HUDEP-2 (cell line): Measurements from ENCODE around the gene WNT7A.
A peak's percentile ranks its signal among the peaks of the same experiment; 100 is the strongest.
"Not testable (repeated sequence)": the region's sequence is repeated elsewhere in the genome, so short reads cannot be mapped to it uniquely, and the experiment has no call there.

Experiments used
- DNase-seq, 76 experiments: peaks; one replicate each; lab custom pipeline; 2025; ENCODE audit not compliant: unreplicated experiment in 76 of 76; lab: John Stamatoyannopoulos, UW

WNT7A gene

DNA sequence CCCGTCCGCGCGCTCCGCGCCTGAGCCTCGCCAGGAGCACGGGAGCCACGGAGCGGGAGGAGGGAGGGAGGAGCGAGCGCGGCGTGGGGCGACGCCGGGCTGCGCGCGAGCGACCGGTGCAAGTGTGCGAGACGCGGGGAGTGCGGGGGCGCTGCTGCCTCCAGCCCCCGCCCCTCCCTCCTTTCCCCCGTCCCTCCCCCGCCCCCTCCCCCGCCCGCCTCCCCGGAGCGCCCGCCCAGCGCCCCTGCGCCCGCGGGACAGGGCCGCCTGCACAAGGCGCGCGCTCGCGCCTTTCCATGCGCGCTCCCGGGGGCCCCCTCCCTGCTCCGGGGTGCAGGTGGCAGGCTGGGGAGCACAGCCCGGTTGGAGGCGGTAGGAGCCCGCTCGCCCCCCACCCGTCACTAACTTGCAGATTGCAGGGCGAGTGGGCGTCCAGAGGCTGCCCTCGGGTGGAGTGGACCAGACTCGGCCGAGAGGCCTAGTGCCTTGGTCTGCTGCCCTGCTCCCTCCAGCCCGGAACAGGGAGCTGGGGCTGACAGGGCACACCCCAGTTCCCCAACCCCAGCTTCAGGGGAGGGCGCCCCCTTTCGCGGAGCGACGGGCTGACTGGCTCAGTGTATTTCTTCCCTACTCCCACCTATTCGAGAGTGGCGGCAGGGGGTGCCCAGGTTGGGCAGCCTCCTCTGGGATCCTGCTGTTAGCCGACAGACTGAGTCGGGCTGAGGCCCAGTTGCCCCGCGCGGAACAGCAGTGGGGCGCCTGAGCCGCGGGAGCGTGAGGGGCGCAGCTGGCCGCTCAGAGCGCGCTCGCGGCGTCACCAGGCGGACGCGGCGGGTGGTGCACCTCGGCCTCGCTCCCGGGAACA is at the start of gene WNT7A:
Gene WNT7A, minus strand, starts transcription at position 126 of the 865 bp plus-strand sequence. CDS start 255 bp downstream, outside the sequence.
- DNase-seq: peak in 2 of 76 experiments; percentile 1 to 7

DNA sequence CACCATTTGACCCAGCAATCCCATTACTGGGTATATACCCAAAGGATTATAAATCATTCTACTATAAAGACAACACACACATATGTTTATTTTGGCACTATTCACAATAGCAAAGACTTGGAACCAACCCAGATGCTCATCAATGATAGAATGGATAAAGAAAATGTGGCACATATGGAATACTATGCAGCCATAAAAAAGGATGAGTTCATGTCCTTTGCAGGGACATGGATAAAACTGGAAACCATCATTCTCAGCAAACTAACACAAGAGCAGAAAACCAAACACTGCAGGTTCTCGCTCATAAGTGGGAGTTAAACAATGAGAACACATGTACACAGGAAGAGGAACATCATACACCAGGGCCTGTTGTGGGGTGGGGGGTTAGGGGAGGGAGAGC is 48.9 kb upstream of the WNT7A start:
- not testable (repeated sequence) for DNase-seq

DNA sequence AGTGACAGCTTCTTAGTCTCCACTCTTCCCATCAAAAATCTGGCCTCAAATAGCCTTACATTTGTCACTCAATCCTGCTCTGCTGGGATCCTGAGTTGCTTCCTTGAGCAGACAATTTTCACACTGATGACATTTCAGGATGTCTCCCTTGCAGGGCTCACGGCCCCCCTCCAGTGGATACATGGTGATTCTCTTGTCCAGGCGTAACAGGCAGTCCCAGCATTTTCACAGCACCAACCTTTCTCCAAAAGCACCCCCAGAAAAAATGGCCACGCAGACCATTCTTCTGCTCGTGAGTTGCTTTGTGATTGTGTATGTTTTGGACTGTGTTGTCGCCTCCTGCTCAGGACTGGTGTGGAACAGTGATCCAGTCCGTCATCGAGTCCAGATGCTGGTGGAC is 47.4 kb upstream of the WNT7A start:
- peak in 2 of 76 experiments; percentile 1 to 8 for DNase-seq

DNA sequence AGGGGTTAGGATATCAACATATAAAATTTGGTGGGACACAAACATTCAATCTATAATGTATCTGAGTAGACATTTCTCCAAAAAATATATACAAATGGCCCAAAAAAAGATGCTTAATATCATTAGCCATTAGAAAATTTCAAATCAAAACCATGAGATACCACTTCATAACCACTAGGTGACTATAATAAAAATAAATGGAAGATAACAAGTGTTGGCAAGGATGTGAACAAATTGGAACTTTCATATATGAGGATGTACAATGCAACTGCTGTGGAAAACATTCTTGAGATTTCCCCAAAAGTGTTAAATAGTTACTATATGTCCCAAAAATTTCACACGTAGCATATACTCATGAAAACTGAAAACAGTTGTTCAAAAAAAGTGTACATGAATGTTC is 36.5 kb upstream of the WNT7A start:
- DNase-seq: no peak

DNA sequence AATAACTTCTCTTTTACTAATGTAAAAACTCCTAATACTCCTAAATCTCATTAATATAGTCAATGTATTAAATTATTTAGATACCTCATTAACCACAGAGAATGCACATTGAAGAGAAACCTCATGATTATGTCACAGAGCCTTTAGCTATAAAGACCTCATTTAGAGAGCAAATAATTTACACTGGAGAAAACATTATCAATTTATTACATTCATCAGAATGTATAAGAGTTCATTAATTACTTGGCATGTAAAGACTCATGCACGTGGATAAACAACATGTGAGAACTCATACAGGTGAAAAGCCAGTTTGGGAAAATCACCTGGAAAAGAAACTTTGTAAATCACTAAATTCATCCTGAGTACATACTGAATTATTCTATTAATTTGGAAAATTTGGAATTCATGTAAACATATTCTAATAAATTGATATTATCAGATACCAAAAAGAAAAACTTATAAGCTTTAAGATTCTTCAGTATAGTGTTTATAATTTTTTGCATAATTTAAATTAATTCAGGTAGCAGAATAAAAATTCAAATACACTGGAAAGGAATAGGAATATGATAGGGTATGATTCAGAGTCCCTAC is 22.9 kb upstream of the WNT7A start:
- no peak for DNase-seq

DNA sequence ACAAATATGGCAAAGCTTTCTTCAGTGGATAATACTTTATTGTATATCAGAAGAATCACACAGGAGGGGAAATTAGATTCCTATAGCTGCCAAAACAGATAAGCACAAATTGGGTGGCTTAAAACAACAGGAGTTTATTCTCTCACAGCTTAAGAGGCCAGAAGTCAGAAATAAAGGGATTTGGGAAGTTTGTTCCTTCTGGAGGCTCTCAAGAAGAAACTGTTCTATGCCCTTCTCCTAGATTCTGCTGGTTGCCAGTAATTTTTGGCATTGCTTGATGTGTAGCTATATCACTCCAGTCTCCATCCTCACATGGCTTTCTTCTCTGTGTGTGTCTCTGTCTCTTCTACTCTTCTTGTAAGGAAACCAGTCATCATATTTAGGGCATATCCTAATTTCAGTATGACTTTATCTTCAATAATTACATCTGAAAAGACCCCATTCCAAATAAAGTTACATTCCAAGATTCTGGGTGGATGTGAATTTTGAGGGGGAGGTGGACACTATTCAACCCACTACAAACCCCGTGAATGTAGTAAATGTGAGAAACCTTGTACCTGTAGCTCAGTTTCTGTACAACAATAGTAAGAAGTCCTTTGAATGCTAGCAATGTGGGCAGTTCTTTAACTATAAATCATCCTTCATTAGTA is 22.2 kb upstream of the WNT7A start:
- no peak for DNase-seq

DNA sequence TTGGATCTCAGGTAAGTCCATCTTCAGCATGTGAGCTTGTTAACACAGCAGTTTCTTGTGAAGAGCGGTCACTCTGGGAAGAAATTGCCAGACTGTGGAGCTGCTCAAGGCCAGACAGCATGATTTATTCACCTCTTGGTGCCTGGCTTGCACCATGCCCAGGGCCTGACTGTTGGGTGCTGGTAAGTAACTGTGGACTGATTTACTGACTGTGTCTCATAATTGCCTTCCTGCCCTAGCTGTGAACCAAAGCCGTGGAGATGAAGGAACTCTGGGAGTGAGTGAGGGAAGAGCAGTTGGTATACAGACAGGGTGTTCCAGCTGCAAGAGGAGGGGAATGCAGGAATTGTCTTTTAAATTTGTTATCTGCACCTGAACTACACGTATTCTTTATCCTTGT is 18.5 kb upstream of the WNT7A start:
- DNase-seq: no peak

DNA sequence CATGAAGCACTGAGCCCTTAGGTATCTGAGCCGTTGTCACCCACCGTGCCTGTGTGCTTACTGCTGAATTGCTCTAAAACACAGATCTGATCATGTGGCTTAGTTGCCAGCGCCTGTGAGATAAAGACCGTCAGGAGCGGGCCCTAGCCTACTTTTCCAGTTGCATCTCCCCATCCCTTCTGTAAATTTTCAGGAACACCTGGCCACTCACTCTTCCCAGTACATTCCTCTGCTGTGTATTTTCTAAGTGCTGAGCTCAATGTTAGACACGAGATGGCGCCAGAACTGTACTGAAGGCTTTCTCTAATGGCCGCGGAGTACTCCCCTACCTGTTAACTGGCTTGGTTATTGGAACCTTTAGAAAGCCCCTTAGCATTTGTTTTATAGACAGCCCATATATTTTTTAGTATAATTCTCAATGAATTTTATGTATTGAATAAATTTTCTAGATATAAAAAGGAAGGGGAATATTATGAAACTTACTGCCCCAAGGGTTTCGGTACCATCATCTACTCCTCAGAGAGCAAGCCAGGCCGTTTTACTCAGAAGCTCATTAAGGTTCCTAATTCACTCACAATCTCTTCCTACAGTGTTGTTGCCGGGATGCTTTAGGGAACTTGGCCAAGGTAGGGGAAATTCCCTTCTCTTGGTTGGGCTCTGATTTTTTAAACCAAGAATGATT is 16.7 kb upstream of the WNT7A start:
- DNase-seq: peak in 37 of 76 experiments; percentile 1 to 51 (median 15)

DNA sequence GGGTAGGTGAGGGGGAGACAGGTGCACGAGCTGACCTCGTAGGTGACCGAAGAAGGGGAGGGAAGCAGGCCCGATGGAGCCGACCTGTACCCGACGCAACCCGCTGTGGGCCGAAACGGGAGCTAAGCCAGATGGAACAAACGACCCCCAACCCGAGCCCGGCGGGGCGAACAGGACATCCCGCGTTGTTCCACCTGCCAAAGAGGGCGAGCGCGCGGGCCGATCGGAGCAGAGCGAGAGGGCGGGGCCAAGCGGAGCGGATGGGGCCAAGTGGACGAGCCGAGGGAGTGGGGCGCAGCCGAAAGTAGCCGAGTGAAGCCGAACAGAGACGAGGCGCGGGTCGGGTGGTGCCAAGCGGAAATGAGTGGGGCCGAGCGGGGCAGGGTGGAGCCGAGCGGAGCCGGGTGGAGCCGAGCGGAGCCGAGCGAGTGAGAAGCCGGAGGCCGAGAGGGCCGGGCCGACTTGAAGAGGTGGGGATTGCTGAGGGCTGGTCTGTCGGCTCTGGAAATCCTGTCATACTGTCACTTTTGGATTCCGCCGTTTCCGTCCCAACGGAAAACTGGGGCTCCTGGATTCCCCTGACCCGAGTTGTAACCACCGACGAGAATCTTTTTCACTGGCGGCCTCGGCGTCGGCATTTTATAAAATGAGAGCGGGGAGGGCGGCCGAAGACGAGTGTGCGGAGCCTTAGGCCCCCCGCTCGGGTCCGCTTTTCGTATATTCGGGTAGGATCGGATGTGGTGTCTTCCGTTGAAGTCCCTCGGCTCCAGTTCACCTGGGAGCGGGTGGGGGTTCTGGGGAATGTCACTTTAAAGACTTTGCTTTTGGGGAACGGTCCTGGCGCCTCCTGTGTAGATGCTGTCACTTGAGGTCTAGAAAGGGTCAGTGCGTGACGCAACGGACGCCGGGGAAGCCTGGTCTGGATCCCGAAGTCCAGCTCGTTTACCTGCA is 15.6 kb upstream of the WNT7A start:
- peak in 57 of 76 experiments; percentile 10 to 89 (median 71) for DNase-seq

DNA sequence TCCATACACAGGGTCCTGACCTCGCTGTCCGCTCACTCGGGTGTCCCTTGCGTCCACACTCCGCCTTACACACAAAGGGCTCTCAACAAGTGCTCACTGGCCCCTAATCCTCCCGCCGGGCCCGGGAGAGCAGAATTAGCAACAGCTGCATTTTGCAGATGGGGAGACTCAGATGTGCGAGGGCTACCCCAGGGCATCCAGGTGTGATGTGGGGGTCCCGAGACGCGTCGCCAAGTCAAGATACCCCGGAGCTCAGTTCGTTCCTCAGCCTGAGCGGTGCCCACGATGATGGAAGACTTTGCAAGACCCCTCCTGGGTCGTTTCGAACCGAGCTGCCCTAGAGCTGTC is 14.9 kb upstream of the WNT7A start:
- no peak for DNase-seq

DNA sequence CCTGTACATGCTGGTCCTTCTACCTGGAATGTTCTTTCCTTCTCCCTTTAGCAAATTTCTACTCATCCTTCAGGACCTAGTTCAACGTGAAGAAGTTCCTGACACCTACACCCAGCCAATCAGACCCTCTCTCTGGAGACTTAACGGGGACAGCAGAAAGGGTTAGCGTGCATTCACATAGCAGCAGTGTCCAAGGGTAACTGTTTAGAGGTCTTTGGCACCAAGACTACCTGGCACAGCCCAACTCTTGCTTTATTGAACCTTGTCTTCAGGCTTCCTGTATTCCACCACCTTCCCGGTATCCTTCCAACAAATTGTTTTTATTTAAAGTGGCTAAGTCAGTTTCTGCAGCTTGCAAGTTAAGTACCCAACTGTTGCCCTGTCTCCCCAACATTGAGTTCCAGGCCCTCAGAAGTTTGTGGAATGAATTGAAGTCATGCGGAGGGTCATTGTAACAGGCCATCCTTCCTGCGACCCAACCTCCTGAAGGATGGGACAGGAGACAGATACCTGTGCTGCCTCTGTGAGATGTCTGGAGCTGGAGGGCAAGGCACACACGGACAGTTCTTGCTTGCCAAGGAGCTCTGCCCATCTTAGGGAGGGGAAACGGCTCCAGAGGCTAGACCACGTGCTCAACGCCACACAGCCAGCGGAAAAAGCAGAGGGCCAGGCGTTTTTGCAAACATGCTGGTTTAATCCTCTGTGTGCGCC is 14.4 kb upstream of the WNT7A start:
- no peak for DNase-seq

DNA sequence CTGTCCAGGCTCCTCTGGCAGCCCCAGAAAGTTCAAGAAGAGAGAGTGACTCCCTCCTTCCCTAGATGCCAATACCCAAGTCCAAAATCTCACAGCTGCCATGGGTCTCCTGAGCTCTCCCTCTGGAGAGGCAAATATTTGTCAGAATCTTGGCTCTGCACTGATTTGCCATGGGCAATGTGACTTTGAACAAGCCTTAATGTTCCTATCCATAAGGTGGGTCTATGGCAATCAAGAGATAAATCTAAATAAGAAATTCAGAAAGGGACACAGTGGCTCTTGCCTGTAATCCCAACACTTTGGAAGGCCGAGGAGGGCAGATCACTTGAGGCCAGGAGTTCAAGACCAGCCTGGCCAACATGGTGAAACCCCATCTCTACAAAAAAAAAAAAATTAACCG is 12.4 kb upstream of the WNT7A start:
- DNase-seq: no peak

DNA sequence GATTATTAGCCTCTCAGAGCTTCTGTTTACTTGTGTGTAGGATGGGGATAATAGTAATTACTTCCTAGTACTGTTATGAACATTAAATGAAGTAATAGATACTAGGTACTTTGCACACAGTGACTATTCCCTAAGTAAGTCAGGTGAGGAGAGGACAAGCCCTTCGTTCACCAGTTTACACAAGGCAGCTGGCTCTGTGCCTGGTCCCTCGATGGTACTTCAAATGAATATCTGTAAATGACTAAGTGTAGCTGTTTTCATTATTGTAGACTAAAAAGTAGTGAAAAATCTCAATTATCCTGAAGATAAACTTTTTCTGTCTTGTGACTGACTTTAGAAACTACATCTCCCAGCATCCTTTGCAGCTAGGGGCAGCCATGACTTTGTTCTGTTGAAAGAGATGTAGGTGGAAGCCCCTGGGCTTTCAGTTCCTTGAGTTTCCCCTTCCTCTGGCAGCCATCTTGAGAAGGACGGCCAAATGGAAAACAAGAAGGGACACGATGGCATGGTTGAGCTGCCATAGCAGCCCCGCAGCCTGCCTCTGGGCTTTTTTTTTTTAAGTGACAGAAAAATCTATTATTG is 11.7 kb upstream of the WNT7A start:
- DNase-seq: no peak

DNA sequence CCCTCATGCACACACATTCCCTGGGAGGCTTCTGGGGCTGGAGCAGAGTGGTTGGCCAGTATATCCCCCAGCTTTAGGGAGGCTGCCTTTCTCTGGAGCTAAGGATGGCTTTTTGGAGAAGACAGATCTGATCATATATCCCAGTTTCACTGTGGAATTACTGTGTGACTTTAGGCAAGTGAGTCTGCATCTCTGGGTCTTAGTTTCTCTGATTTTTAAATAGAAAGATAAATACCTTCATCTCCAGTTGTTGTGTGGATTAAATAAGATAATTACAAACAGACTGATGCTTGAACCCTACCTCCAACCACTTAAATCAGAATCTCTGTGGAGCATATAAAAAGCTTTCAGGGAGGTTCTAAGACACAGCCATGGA is 11.1 kb upstream of the WNT7A start:
- DNase-seq: no peak

DNA sequence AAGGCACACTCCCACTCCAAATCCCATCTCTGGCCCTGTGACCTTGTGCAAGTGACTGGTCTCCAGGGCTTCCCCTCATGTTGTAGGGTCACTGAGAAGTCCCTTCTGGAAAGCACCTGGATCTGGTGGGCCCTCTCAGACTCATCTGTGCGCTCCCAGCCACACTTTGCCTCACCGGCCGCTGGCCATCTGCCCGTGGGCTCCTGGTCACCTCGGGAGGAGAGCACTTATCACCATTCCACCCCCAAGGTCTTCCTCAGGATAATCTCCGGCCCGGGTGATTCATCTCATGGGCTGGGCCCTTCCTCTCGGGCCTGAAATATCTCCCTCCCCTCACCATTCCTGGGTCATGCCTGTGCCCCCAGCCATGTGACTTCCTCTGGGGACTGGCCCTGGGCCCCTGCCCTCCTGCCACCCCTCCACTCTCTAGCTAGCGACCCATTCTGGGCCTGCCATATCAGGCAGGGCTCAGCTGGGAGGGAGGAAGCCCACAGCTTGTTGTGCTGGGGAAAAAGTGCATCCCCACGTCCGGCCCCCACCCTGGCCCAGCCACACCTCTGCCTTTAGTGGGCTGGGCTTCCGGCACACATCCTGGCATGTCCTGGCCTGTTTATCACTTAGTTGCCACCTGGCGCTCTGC is 10.6 kb upstream of the WNT7A start:
- DNase-seq: no peak

DNA sequence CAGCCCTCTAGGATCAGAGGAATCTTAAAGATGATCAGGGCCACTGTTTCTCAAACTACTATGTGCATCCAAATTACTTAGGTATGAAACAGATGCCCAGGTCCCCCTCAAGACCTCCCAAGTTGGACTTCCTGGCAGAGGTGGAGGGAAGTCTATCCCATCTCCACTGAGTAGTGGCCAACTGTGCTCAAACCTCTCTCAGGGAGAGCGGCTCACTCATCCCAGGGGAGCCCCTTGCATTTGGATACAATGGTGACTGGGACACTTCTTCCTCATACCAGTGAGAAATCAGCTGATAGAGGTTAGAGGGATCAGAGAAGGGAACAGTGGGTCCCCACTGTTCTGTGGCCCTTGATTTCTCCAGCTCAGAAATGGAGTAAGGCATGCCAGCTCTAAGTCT is 8.7 kb upstream of the WNT7A start:
- DNase-seq: no peak

DNA sequence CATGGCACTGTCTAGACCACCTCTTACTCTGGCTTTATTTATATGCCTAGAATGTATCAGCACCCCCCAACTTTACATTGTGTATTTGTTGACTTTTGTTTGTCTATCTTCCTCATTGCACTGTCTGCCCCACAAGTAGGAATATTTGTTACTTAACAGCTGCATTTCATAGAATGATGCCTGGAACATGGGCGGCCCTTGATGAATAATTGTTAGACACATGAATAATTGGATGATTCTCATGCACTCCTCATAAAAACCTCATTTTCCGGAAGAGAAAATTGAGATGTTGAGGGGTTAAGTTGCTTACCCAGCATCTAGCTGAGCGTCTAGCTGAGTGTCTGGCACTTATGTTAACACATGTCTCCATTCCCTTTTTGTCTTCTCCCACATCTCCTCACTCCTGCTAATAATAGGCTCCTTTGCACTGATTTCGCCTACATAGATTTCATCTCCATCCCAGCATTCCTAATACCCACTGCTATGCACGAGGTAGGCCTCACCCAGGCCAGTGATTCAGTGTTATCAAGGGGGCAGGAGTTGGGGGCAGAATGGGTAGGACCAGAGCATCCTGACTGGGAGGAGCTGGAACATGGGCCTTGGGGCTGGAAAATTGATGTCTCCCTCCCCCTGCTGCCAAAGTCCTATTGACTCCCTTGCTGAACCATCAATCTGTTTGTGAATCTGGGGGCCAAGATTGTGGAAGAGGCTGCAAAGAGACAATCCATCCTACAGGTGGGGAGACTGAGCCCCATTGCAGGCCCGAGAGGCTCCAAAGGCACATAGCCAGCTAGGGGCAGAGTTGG is 7.8 kb upstream of the WNT7A start:
- no peak for DNase-seq

DNA sequence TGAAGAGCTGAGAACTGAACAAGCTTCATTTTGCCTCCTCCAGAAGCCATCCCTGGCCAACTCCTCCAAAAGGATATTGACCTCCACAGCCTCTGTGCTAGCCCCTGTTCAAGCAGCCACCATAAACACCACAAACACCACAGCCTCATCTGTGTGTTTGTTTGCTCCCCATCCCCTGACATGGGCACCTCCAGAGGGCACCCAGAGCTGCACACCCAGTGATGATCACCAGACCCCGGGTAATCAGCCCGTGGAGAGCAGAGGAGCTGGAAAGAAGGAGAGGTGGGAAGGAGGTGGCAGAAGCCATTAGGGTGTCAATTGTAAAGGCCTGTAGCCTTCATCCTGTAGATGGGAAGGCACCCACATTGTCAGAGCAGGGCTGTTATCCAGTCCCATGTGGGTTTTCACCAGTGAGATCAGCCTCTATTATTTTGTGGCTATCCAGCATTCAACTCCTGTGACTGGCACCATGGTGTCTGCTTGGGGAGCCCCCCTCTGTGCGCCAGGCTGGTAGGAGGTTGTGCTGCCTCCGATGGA is 6.8 kb upstream of the WNT7A start:
- no peak for DNase-seq
